GM18511 (cell line): ENCODE data around the gene FHOD1.
A peak's percentile ranks its signal among the peaks of the same experiment; 100 is the strongest.

Source experiments
- ATAC-seq: cut with Tn5 transposase; IDR thresholded peaks from one replicate; pipeline ENCODE4 v1.9.1; 2021; ENCODE audit warnings: mild to moderate bottlenecking, moderate library complexity; ENCODE audit not compliant: unreplicated experiment

FHOD1 gene

DNA sequence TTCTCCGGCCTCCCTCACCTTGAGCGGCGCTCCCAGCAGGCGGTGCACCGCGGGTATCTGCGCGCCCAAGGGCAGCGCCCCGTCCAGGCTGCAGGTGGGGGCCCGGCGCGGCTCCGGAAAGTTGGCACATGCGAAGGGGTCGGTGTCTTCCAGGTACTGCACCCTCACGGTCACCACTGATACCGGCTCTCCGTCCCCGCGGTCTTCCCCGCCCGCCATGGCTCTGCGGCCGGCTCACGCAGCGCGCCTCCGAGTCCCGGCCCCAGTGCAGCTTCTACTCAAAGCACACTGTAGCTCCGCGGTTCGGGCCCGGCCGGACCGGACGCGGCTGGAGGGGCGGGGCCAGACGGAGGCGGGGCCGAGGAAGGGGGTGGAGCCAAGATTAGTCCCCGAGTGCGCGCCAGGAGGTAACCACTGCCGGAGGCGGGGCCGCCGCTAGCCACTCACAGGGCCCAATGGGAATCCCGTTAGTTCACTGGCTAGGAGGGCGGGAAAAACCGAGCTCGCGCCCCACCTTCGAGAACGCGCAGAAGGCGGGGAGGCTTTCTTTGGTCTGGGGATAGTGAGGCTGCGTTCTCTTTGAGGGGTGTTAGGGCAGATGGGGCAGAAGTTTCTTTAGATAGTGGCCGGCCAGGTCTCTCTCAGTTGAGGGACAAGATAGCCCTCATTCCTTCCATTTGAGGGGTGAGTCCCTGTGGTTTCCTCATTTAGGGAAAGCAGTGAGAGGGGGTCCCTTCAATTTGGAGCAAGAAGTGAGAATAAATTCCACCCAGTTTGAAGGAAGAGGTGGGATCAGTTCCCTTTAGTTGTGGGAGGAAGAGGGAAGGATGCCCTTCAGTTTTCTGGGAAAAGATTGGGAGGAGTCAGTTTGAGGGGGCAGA is at the start of gene FHOD1:
Gene FHOD1, minus strand, starts transcription at position 290 of the 881 bp plus-strand sequence. Its CDS starts 71 bp downstream, at position 219.
- peak; percentile 56 for ATAC-seq

DNA sequence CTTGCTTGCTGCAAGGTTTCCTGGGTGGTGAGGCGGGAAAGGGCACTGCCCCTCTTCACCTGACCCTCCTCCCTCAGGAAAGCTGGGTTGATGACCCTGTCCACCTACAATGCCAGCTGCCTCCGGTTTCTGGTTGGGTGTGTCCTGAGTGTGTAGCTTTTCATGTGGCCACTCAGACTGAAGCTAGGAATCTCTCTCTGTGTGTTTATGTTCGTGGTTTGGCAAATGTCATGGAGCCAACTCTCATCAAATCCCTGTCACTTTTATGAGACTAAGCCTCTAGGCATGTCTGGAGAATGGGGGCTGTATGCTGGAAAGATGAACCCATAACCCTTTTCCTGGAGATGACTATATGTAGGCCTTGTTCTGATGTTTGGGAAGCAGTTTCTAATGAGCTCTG is 49.1 kb upstream of the FHOD1 start:
- no peak for ATAC-seq

DNA sequence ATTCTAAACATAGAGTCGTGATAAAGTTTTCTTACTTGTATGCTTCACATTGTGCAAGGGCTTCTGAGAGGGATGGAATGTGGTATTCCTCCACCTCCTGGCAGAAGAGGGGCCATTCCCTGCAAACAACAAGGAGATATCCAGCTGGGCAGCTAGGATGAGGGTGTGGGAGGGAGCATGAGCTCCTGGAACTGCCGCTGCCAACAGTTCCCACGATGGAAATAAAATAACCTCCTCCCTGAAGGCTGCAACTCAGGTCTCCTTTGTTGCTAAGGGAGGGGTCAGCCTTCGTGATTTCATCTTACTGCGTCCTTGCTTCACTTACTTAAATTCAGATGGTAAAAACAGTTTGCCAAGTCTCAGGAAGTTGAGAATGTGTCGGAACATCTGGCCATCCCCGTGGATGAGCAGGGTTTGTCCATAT is 47.7 kb upstream of the FHOD1 start:
- ATAC-seq = no peak

DNA sequence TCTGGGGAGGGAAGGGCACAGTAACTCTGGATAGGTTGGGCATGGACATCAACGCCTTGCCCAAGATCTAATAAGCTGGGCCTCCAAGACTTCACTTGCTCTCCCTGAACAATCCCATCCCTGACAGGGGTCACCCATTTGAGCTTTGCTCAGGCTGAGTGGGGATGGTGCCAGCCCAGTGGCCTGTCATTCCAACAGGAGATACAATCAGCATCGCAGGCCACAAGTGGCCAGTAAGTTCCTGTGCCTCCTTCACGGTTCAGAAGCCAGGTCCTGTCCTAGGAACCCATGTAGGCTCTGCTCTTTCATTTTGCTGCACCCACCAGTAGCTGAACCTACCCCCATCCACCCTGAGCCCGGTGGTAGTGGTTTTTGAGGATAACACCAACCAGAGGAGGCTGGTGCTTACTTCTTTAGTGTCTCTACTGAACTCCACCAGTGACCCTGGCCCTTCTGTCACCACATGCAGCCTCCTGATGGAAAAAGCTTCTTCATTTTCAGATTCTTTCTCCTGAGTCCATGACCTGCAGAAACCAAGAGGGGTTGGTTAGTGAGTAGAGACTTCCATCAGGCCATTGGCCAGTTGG is 47.0 kb upstream of the FHOD1 start:
- no peak for ATAC-seq

DNA sequence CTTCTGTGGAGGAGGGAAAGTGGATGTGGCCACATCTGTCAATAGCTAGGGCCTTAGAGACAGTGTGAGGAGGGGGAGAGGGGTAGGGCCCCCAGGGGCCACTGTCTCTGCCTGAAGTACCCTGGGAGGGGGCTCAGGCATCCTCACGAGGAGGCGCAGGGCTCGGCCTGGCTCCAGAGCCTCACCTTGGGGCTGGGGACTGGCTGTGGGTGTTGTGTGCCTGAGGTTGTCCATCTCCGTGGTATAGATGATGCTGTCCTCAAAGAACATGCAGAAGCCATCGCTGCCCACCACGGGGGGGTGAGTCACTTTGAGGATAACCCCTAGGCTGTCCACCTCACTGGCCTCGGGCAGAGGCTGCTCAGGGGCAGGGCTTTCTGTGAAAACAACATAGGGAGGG is 44.2 kb upstream of the FHOD1 start:
- ATAC-seq = no peak

DNA sequence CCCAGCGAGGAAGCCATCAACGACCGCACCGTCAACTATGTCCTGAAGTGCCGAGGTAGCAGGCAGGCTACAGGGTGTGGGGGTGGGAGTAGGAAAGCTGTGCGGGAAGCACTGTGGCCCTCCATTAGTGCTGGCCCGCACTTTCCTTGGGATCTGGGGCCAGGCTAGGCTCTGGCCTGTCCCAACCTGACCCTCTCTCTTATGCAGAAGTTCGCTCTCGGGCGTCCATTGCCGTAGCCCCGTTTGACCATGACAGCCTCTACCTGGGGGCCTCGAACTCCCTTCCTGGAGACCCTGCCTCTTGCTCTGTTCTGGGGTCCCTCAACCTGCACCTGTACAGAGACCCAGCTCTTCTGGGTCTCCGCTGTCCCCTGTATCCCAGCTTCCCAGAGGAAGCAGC is 40.7 kb upstream of the FHOD1 start:
- ATAC-seq = no peak

DNA sequence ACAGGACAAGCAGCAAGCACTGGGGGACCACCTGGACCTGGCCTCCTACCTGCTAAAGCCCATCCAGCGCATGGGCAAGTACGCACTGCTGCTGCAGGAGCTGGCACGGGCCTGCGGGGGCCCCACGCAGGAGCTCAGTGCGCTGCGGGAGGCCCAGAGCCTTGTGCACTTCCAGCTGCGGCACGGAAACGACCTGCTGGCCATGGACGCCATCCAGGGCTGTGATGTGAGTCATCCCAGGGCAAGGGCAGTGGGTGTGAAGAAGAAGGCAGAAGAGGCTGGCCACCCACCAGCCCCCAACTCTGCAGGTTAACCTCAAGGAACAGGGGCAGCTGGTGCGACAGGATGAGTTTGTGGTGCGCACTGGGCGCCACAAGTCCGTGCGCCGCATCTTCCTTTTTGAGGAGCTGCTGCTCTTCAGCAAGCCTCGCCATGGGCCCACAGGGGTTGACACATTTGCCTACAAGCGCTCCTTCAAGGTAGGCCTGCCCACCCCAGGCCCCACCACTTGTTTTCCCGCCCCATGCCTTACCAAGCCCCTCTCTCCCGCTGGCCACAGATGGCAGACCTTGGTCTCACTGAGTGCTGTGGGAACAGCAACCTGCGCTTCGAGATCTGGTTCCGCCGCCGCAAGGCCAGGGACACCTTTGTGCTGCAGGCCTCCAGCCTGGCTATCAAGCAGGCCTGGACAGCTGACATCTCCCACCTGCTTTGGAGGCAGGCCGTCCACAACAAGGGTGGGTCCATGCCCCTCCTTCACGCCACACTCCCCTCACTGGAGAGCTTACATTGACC is 39.4 kb upstream of the FHOD1 start:
- no peak for ATAC-seq

DNA sequence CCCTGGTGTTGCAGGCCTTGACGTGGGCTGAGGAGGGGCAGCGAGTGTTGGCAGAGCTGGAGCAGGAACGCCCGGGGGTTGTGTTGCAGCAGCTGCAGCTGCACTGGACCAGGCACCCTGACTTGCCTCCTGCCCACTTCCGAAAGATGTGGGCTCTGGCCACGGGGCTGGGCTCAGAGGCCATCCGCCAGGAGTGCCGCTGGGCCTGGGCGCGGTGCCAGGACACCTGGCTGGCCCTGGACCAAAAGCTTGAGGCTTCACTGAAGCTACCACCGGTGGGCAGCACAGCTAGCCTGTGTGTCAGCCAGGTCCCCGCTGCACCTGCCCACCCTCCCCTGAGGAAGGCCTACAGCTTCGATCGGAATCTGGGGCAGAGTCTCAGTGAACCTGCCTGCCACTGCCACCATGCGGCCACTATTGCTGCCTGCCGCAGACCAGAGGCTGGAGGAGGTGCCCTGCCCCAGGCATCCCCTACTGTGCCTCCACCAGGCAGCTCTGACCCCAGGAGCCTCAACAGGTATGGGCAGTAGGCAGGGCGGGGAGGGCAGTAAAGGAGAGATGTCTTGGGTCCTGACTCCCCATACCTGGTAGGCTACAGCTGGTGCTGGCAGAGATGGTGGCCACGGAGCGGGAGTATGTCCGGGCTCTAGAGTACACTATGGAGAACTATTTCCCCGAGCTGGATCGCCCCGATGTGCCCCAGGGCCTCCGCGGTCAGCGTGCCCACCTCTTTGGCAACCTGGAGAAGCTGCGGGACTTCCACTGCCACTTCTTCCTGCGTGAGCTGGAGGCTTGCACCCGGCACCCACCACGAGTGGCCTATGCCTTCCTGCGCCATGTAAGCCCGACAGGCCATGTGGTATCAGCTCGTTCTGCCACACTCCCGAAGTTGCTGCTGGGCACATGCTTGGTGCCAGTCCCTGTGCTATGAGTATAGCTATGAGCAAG is 37.7 kb upstream of the FHOD1 start:
- no peak for ATAC-seq

DNA sequence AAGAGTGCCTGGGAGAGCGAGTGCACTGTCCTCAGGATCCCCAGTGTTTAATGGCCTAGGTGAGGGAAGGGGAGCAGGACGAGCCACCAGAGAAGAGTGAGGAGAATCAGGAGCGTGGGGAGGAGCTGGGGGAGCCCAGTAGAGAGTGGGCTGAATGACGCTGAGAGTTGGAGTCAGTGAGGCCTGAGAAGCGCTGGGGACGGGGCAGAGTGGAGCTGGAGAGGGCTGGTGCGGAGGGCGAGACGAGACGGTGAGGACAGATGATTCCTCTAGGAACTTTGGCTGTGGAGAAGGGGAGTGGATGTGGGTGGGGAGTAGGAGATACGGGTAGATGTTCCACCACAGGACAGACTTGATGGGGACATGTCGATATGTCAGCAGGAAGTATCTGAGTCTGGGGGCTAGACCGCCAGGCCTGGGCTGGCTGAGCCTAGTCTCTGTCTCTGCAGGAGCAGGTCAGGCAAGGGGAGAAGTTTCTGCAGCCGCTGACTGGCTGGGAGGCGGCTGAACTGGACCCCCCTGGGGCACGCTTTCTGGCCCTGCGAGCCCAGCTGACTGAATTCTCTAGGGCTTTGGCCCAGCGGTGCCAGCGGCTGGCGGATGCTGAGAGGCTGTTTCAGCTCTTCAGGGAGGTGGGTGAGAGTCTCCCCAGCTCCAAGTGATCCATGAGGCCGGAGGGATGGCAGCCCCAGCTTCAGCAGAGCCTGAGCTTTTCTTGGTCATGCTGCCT is 36.7 kb upstream of the FHOD1 start:
- ATAC-seq = no peak

DNA sequence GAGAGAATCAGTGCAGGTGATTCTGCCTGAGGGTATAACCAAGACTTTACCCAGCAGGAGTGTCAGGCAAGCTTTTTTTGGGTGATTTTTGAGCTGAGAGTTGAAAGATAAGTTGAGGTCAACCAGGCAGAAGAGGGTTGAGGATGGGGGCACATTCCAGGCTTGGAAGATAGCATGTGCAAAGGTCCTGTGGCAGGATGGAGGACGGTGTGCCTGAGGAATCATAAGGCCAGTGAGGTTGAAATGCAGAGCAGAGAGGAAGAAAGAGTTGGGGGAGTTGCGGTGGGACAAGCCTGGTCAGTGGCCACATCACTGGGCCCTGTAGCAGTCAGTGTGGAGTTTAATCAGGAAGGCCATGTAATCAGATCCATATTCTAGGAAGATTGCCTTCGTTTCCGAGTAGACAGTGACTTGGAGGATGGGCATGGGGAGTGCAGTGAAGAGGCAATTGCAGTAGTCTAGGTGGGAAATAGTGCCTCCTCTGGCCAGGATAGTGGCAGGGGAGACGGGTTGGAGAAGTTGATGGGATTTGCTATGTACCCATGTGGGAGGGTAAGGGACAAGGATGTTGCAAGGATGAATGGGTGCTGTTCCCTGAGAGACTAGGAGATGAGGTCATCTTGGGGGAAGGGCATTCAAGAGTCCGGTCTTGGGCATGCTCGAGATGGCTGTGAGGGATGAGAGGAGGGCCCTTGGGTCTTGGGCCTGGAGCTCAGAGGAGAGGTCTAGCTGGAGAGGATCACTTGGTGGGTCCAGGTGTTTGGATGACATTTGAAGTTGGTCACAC is 36.0 kb upstream of the FHOD1 start:
- no peak for ATAC-seq

DNA sequence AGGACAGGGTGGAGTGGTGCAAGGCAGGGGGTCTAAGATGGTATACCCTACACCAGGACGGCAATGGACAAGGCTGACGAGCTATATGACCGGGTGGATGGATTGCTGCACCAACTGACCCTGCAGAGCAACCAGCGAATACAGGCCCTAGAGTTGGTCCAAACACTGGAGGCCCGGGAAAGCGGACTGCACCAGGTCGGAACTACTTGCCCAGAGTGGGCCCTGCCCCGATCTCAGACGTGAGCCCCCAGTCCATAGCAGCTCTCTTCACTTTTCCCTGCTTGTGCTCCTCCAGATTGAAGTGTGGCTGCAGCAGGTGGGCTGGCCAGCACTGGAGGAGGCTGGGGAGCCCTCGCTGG is 35.1 kb upstream of the FHOD1 start:
- no peak for ATAC-seq

DNA sequence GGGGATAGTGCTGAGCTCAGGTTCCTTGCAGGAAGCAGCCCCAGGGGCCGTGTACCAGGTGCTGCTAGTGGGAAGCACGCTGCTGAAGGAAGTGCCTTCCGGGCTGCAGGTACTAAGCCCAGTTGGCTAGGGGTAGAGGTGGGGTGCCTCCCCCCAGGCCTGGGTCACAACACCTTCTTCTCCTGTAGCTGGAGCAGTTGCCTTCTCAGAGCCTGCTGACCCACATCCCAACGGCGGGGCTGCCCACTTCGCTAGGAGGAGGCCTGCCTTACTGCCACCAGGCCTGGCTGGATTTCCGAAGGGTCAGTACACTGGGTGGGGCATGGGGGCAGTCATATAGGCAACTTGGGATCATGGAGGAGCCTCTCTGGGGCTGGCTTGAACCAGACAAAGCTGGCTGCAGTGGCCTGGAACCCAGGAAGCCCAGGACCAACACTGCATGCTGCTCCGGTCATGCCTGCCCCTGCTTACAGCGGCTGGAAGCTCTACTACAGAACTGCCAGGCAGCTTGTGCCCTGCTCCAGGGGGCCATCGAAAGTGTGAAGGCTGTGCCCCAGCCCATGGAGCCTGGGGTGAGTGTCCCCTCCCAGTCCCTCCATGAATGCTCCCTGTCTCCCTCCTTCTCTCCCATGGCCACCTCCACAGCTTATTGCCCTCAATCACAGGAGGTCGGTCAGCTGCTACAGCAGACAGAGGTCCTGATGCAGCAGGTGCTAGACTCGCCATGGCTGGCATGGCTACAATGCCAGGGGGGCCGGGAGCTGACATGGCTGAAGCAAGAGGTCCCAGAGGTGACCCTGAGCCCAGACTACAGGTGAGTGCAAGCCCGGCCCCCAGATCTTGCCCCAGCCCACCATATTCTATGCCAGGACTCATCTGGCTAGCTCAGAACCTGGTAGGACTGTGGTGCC is 34.5 kb upstream of the FHOD1 start:
- no peak for ATAC-seq

DNA sequence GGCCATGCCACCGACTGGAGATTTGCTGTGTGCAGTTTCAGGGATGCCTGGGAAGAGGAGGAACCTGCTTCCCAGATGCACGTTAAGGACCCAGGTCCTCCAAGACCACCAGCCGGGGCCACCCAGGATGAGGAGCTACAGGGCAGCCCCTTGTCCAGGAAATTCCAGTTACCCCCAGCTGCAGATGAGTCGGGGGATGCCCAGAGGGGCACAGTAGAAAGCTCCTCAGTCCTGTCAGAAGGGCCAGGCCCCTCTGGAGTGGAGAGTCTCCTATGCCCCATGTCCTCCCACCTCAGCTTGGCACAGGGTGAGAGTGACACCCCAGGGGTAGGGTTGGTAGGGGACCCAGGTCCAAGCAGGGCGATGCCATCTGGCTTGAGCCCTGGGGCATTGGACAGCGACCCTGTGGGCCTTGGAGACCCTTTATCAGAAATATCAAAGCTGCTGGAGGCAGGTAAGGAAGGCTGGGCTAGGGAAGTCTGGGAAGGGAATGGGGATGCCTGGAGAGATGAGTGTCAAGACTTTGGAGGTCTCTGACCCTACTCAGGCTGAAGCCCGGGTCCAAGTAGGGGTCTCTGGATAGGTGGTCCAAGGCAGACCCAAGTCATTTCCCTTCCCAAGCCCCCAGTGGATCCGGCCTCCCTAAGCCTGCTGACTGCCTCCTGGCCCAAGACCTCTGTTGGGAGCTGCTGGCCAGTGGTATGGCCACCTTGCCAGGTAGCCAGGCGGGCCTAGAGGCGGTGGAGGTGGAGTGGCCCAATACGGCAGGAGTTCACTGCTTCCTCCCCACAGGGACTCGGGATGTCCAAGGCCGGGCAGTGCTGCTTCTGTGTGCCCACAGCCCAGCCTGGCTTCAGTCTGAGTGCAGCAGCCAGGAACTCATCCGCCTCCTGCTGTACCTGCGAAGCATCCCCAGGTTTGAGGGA is 33.1 kb upstream of the FHOD1 start:
- no peak for ATAC-seq

DNA sequence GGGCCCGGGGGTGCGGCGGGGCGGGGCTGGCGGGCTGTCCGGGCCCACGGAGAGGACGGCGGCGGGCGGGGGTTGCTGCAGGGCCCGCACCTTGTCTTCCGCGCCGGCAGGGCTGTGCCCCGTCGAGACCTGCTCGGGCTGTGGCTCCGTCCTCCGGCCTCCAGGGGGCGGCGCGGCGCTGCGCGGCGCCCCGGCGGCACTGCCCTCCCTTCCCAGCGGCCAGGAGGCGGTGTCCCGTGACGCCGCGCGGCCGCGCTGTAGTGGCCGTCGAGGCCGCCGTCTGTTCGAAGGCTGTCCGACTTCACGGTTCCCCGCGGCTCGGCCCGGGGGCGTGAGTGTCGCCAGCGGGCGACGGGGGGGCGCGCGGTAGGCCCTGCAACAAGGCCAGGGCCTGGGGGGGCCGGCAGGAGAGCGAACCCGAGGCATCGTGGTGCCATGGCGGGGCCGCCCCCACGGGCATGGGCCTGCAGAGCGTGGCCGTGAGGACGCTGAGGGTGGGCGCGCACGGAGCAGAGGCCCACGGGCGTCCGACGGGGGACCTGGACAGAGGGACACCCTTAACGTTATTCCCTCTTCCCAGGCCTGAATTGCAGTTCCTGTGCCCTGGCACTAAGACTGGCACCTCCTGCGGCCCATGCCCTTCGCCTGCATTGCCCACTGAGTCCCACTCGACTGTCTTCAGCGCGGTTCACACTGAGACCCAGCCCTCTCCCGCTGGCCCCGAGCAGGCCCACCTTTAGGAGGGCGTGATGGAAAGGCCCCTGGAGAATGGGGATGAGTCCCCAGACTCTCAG is 32.2 kb upstream of the FHOD1 start, which contains the start of gene PLEKHG4:
Gene PLEKHG4, plus strand, starts transcription at position 237 of the 794 bp plus-strand sequence. Its CDS starts 513 bp downstream, at position 750.
- peak; percentile 90 for ATAC-seq

DNA sequence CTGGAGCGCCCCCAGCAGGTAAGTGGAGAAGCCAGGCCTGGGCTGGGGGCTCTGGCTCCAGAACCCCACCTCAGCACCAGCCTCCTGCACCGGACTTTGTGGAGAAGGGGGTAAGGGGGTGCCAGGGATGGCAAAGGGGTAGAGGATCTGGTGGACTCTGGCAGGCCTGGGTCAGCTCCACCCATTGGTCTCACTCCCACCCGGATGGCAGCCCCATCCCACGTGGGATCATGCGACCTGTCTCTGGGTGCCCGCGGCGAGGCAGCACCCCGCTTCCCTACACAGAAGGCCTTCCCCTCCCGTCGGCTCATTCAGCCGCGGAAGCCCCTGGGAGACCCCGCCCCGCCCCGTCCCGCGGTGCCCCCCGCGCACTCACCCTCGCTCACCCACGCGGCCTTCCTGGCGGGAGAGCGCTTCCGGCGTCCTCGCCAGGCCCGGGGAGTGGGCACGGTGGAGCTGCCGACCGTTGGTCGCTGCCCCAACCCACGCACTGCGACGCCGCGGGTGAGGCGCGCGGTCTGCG is 31.6 kb upstream of the FHOD1 start:
- peak; percentile 38 for ATAC-seq
